Measurements from ENCODE around the gene THRB. TPM values are rescaled to one million over a fixed set of nuclear protein-coding genes. Genes with fewer than 3 reads are reported as not detected.

The THRB gene
- total RNA-seq, 1 donor from 2014 or later: 3.1 TPM

- no peaks in the 10 kb centered on the region for H3K36me3 ChIP-seq (ENCODE audit: control insufficient read depth, insufficient read depth, low read length)
- no peak for DNase-seq (ENCODE audit: low read depth)
- no peaks in the 10 kb centered on the region for H3K27me3 ChIP-seq (ENCODE audit: control insufficient read depth, insufficient read depth, low read length)
- no peak overlapping the region for H3K4me3 ChIP-seq (ENCODE audit: low read depth, low read length)
- TF ChIP-seq, protein P1, sequence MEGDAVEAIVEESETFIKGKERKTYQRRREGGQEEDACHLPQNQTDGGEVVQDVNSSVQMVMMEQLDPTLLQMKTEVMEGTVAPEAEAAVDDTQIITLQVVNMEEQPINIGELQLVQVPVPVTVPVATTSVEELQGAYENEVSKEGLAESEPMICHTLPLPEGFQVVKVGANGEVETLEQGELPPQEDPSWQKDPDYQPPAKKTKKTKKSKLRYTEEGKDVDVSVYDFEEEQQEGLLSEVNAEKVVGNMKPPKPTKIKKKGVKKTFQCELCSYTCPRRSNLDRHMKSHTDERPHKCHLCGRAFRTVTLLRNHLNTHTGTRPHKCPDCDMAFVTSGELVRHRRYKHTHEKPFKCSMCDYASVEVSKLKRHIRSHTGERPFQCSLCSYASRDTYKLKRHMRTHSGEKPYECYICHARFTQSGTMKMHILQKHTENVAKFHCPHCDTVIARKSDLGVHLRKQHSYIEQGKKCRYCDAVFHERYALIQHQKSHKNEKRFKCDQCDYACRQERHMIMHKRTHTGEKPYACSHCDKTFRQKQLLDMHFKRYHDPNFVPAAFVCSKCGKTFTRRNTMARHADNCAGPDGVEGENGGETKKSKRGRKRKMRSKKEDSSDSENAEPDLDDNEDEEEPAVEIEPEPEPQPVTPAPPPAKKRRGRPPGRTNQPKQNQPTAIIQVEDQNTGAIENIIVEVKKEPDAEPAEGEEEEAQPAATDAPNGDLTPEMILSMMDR (IDR thresholded peaks at IDR 0.05; ENCODE audit: insufficient read depth, low read length, poor library complexity, severe bottlenecking): no peak
These were observed 427.2 kb downstream of the THRB start for GRCh38 chr3:24067483-24067882.
